ENCODE measurements around the gene SLC25A39.

Gene SLC25A39

GRCh38 chr17:44272321-44272951, 52.2 kb downstream of the SLC25A39 start:
- no peak for DNase-seq

Data from hematopoietic multipotent progenitor cell treated with erythropoietin and hydrocortisone succinate and interleukin-3 and kit ligand, for 4 days (in vitro differentiated cells).